HG03432 (cell line): ENCODE data around the gene GRID1.
"Not testable (repeated sequence)": the region's sequence is repeated elsewhere in the genome, so short reads cannot be mapped to it uniquely, and the experiment has no call there.

Source experiments
- ATAC-seq: cut with Tn5 transposase; IDR thresholded peaks from one replicate; pipeline ENCODE4 v1.9.1; 2021; ENCODE audit warnings: mild to moderate bottlenecking, moderate library complexity; ENCODE audit not compliant: unreplicated experiment

GRID1 gene

GRCh38 chr10:86051586-86051985 is 315.0 kb downstream of the GRID1 start:
- ATAC-seq, result no peak

GRCh38 chr10:86049442-86049841 is 317.2 kb downstream of the GRID1 start:
- ATAC-seq, result no peak

DNA sequence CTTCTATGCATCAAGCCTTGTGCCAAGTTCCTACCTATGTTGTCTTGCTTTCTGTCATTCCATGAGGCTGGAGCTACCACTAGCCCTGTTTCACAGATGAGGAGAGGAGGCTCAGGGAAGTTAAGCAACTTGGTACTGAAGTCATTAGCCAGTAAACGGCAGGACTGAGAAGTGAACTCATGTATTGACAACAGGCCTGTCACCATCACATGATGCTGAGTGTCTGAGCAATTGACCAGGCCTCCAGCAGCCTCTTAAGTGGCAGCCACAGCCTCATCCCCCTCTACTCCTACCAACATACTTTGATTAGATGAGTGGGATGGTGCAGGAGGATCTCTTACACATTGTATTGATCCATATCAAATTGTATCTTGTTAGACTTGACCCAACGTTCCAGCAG is 317.6 kb downstream of the GRID1 start:
- no peak for ATAC-seq

GRCh38 chr10:86048571-86048970 is 318.0 kb downstream of the GRID1 start:
- no peak for ATAC-seq

DNA sequence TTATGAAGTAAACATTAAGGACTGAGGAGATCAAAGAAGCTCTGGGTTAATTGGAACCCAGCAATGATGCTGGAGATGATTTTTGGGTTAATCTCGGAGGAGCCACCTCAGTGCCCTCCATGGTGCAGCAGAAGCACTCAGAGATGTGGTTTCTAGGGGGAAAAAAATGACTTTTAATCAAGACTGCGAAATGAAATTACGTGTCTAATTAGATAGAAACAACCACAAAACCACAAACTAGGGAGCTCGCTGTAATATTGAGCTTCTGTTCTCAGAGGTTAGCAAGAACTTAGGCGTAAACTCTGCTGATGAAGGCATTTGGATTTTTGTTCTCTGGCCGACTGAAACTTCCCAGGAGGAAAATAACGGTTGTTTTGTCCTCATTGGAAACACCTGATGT is 319.0 kb downstream of the GRID1 start:
- ATAC-seq, result no peak

DNA sequence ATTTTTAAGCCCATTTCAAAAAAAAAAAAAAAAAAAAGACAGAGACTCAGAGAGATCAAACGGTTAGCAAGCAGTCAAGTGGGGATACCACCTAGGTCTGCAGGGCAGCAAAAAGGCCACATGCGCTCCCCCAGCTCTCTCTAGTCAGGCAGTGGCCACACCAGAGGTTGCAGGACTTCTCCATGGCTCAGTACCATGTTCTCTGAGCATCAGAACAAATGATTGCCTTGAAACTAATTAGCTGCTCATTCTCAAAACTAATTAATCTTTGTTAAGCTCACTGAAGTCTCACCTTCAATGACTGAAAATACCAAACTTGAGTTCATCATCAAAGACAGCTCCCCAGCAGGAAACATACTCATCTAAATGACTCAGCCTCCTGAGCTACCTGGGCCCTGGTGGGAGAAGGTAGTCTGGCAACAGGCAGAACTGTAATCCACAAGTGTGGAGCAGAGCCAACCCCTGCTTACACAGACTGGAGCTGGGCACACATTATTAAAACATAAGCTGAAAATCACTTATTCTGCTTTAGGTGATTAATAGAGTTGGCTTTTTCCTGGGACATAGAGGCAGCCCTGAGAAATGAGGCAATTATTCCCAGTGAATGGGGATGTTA is 319.6 kb downstream of the GRID1 start:
- ATAC-seq, result no peak

DNA sequence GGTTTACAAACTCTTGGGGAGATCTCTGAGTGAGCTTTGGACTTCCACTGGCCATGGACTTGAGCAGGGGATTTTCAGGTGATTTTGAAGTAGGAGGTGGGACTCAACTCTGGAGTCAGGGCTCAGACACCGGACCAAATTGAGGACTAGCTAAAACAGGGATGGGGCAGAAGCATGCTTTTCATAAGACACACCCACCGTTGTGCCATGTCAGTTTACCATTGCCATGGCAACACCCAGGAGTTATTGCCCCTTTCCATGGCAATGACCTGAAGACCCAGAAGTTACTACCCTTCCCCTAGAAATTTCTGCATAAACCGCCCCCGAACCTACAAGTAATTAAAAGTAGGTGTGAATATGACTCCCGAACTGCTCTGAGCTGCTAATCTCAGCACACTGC is 320.7 kb downstream of the GRID1 start:
- ATAC-seq, result no peak

DNA sequence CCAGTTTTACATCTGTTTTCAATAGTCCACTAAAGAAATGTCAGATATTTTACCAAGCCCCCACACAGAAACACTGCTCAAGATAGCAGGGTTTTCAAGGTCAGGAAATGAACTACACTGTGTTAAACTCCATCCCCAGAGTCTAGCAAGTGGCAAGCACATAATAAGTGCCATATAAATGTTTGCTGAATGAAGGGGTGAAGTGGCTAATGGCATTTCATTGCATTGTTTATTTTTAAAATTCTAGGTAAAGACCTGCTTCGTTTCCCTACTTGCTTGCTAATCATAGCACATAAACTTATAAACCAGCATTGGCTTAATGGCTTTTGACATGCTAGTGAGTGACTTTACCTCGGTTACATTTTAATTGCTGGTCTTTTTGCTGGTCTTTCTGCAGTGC is 322.6 kb downstream of the GRID1 start:
- ATAC-seq, result no peak

DNA sequence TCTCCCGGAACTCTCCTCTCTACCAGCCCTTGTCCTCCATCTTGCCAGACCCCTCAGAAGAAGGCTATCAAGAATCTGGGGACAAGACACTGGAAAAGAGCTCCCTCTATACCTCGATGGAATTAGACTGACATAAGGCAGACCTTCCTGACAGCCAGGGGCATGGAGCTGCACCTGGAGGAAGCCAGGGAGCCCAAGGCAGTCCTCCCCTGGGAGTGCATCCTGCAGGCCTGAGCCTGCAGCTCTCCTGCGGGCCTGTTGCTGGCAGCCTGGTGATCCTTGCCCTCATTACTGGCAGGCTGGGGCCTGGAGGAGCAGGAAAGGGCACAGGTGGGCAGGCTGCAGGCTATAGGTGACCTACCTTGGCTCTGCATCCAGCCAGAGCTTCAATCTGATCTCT is 323.4 kb downstream of the GRID1 start:
- no peak for ATAC-seq

GRCh38 chr10:86042161-86042560 is 324.4 kb downstream of the GRID1 start:
- no peak for ATAC-seq

- no peak for ATAC-seq
Measured at GRCh38 chr10:86041116-86041515, 325.5 kb downstream of the GRID1 start.

- no peak for ATAC-seq
Measured at GRCh38 chr10:86038371-86038770, 328.2 kb downstream of the GRID1 start.

DNA sequence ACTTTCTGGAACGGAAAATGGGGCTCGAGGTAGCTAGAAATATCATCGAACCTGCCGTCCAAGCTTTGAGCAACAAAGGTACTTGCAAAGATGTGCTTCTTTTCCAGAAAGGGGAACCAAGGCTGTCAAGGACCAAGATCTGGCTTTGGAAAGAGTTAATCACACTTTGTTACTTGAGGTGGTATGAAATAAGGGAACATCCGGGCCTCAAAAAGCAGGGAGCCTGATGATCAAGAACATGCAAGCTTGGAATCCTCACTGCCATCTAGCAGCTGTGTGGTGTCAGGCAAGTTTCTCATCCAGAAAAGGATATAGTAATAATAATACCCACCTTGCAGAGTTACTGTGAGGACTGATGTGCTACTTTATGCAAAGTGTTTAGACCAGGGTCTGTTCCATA is 329.5 kb downstream of the GRID1 start:
- no peak for ATAC-seq

DNA sequence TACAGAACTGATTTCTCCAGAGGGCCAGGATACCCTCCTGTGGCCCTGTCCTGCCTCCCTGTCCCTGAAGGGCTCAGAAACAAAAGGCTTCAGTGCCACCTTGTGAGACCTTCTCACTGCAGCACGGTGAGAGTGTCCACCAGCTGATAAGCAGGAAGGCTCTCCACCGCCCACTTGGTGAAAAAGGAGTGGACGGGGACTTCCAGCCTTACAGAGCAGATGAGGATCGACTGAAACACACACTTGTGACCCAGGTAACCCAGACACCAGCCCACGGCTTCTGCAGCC is 330.1 kb downstream of the GRID1 start:
- ATAC-seq, result no peak

GRCh38 chr10:86035791-86036543 is 330.6 kb downstream of the GRID1 start:
- ATAC-seq, result no peak

DNA sequence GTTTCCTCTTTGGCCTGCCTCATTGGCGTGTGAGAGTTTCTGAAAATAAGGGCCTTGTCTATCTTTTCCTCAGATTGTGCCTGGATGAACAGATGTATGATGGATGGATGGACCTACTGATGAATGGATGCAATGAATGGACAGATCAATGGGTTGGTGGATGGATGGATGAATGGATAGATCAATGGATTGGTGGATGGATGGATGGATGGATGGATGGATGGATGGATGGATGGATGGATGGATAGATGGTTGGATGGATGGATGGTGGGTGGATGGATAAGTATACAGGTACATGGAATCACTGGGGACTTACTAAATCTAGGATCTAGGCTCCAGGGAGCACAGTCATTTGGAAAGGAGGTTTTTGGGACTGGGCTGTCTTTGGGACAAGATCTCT is 331.9 kb downstream of the GRID1 start:
- no peak for ATAC-seq

GRCh38 chr10:86033581-86033980 is 333.0 kb downstream of the GRID1 start:
- no peak for ATAC-seq

- ATAC-seq, result not testable (repeated sequence)
Measured at GRCh38 chr10:86032087-86032486, 334.5 kb downstream of the GRID1 start.

- ATAC-seq, result no peak
Measured at GRCh38 chr10:86030312-86030711, 336.3 kb downstream of the GRID1 start.

GRCh38 chr10:86027346-86027745 is 339.2 kb downstream of the GRID1 start:
- no peak for ATAC-seq

DNA sequence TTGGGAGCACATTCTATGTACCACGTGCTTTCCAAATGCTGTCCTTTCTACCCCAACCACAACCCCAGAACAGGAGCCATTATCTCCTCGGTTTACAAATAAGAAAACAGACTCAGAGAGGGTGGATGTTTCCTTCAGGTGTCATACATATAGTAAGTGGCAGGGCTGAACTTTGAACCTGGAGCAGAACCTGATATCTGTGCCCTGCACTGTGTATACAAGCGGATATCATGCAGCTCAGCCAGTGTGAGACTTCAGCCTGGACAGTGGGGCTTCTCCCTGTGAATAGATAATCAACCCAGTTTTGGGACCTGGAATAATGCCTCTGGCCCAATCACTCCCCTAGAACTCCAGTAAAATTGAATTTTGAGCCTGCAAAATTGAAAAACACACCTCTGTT is 341.1 kb downstream of the GRID1 start:
- no peak for ATAC-seq

DNA sequence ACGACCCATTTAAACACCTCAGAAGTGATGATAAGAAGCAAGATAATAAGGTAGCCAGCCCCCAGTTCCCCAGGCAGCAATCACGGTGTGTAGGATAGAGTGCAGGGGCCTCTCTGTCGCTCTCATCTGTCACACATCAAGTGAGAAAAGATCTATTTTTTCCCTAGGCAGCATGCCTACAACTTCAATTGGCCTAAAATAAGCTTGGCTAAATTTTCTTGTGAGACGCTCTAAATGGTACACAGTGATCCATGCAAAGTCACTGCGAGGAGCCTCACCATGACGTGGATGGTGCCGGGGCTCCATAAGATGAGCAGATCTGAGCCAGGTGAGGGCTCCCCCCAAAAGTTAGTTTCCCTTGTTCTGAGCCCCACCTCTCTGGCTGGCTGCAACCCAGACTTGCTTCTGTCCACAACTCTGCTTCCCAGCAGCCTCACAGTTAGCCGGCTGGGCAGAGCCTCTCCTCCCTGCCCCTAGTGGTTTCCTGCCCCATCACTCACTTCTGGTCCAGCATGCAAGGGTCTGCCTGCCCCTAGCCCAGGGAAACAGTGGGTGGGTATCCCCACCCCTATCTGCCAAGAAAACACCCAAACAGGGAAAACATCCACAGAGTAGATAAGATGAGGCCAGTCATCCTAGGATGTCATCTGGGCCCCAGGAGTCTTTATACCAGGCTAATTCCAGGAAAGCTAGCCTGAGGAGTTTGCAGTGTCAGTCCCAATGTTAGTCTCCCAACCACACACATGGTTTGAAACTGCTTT is 342.1 kb downstream of the GRID1 start:
- ATAC-seq, result no peak
